ENCODE data around the gene SPATA32.
A peak's percentile ranks its signal among the peaks of the same experiment; 100 is the strongest.
"Not testable (repeated sequence)": the region's sequence is repeated elsewhere in the genome, so short reads cannot be mapped to it uniquely, and the experiment has no call there.

The SPATA32 gene, protein sequence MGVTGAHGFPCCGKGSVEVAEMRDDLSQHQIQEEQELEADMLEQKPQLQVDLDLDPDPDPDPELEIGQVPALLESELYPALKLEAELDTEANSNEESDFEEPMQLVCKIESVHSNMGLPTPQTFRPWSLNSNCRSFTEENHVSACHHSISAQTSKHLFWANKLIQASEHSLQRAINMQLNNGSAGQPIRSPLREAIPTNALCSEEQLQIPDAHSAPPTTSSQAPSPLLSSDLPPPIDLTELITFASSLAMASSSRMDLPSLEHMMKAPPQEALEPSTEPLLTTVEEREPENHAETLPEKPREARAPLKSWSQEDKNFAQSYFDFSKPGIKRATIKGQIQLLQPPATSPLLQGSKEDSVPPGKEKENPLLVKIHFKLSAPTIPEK

GRCh38 chr17:45261577-45262515 is at the start of gene SPATA32:
Gene SPATA32, minus strand, starts transcription at chr17:45262094. Its CDS starts 78 bp downstream, at chr17:45262016.
- DNase-seq: peak; percentile 42

- no peak for DNase-seq
Measured at GRCh38 chr17:45311401-45311759, 49.5 kb upstream of the SPATA32 start.

DNA sequence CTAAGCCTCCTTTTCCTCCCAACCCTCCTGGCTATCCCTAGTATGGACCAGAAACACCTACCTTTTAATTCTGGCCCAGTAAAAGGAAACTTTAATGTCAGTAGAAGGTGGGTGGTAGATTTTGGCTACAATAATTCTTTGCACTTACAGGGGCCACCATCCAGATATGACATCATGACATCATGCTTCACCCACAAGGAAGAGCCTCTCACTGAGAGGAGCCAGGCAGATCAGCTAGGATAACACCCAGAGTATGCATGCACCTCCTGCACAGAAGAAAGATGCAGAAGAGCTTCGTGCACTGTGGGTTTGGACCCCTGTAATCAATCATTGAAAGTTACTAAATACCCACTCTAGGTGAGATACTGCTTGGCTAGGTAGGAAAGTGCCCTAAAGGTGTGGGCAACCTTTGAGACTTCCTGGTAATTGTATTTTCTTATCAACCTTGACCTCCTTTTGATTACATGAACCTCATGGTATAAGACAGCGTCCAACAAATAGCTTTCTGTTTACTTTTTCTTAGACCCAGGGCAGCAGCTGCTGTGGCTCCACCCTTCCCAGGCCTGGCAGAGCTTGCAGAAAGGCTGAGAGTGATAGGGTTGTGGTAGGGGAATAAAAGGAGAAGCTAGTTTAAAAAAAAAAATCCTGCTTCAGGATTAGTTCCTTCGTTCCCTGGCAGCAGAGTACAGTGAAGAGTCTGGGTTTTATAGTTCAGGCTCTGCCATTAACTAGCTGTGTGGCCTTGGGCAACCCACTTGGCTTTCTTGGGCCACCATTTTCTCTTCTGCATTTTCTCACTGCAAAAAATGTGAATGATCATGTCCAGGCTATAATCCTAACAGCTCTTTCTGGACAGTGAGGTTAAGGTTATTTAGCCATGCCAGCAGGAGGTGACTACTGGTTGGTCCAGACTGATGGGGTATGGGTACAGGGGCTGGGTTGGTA is 48.8 kb upstream of the SPATA32 start:
- DNase-seq: no peak

DNA sequence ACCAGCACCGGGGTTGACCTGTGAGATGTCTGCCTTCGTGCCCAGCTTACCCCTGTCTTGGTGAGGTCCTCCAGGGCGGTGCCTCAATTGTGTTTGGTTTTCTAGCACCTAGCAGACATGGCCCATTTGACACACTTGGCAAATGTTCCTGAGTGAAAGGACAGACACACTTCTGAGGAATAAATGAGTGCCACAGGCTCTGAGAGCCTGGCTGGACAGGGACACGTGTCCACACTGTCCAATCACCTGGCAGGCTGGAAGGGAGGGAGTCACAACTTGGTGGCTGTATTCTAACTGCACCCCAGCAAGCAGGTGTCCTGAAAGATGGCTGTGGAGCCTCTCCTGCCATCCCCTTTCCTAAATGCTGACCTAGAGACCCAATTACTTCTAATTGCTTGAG is 47.5 kb upstream of the SPATA32 start:
- no peak for DNase-seq

DNA sequence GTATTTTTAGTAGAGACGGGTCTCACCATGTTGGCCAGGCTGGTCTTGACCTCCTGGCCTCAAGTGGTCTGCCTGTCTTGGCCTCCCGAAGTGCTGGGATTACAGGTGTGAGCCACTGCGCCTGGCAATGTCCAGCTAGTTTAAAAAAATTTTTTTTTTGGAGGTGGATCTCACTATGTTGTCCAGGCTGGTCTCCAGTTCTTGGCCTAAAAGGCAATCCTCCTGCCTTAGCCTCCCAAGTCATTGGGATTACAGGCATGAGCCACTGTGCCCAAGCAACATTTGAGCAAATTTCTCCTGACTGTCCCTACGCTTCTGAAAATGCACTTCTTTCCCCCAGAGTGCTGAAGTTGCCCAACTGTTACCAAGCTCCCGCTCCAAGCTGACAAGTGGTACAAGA is 46.9 kb upstream of the SPATA32 start:
- no peak for DNase-seq

GRCh38 chr17:45308016-45308365 is 46.1 kb upstream of the SPATA32 start:
- no peak for DNase-seq

- peak; percentile 40 for DNase-seq
Measured at GRCh38 chr17:45307290-45308015, 45.6 kb upstream of the SPATA32 start.

GRCh38 chr17:45306623-45307022 is 44.7 kb upstream of the SPATA32 start:
- no peak for DNase-seq

DNA sequence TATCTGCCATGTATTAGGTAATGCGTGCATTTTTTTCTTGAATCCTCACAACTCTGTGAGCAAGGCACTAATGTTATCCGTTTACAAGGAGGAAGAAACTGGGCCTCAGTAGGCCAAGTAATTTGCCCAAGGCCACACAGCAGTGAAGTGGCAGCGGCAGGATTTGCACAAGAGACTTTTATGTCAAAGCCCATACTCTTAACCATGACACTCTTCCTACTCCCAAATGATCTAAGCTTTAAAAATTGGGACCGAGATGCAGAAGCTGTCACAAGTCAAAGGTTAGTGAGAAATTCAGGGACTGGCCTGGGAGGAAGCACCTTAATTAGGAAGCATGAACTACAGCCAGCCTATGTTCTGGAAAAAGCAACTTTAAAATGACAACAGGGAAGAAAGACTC is 44.2 kb upstream of the SPATA32 start:
- no peak for DNase-seq

GRCh38 chr17:45305530-45306087 is 43.7 kb upstream of the SPATA32 start:
- no peak for DNase-seq

GRCh38 chr17:45302649-45303173 is 40.8 kb upstream of the SPATA32 start:
- no peak for DNase-seq

- not testable (repeated sequence) for DNase-seq
Measured at GRCh38 chr17:45302220-45302619, 40.3 kb upstream of the SPATA32 start.

- DNase-seq: no peak
Measured at GRCh38 chr17:45301674-45302073, 39.8 kb upstream of the SPATA32 start.

DNA sequence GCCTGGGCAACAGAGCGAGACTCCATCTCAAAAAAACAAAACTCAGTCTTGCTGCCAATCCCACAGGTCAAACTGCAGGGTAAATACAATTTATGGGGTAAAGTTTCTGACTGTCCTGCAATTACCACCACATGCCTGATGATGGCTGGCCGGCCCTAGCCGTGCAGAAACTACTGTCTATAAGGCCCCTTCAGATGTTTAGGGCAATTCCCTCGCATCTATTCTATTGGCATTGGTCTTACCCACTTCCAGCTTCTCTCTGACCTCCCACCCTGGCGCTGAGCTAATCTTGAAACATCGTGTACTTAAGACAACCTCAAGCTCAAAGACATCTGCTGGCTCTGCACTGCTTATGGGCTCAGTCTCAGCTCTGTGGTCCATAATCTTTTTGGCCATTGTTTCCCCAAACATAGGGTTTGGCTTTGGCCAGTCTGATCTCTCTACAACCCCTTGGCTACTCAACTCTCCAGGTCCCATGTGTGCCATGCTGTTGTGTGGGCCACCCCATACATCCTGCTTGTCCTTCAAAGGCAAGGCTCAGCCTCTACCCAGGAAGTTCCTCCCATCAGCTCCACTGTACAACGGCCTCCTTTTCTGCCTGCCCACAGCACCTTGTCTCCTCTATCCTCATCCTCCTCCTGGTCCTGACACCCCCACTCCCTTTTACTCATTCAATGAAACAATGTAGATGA is 38.3 kb upstream of the SPATA32 start:
- no peak for DNase-seq

DNA sequence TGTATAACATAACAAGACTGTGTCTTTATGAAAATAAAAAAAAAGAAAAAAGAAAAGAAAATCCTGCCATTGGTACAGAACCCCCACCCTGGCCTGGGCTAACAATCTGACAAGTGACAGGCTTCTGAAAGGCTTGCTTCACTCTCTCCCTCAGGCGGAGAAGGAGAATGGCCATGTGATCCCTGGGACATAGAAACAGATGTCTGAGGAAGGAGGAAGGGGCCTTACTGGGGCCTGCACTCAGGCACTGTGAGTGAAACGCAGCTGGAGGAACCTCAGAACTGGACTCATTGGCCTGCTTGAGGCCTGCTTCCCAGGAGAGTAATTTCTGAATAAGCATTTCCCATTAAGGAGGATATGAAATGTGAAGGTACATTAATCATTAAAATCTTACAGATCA is 37.5 kb upstream of the SPATA32 start:
- DNase-seq: no peak

GRCh38 chr17:45298546-45299285 is 36.8 kb upstream of the SPATA32 start:
- DNase-seq: no peak

DNA sequence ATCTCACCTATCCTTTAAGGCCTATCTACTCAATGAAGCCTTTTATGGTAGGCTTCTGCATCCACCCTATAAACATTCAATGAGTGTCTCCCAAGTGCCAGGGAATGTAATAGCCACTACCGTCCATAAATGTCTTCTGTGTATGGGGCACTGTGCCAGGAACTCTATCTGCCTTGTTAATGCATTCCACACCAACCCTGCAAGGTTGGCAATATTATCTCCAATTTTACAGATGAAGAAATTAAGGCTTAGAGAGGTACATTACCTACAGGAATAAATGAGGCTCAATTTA is 34.9 kb upstream of the SPATA32 start:
- DNase-seq: no peak

DNA sequence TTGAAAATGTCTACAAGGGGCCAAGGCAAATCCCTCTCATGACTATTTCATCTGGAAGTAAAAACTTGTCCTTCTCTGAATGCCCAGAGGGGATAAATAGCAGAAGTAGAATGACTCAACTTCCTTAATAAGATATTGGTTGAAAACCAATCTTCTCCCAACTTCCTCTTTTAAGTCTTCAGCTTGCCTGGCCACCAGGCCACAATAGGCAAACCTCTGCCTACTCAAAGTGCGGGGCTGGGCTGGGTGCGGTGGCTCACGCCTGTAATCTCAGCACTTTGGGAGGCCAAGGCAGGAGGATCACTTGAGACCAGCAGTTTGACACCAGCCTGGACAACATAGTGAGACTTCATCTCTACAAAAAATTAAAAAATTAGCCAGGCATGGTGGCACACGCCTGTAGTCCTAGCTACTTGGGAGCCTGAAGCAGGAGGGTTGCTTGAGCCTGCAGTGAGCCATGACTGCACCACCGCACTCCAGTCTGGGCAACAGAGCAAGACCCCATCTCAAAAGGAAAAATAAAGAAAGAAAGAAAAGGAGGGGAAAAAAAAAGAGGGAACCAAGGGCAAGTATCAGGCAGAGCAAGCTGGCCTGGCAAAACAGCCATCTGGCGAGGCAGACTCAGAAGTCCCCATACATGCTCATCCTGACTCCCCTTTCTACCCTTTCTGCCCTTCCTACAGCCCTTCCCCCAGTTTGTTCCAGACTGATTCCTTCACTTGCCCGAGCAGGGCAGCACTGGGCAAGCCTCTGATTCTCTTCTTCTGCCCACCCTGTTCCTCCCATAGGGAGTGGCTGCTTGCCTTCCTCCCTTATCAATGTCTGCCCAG is 34.3 kb upstream of the SPATA32 start:
- peak; percentile 25 for DNase-seq

GRCh38 chr17:45294506-45294905 is 32.6 kb upstream of the SPATA32 start:
- no peak for DNase-seq

Data from KG1 (cell line).